Islet precursor cell (in vitro differentiated cells): ENCODE data around the gene PARP3.
A peak's percentile ranks its signal among the peaks of the same experiment; 100 is the strongest.
"Not testable (repeated sequence)": the region's sequence is repeated elsewhere in the genome, so short reads cannot be mapped to it uniquely, and the experiment has no call there.

Experiments used
- DNase-seq: peaks from one replicate; pipeline ENCODE4 v3.0.0-alpha.2; 2018

PARP3 gene

GRCh38 chr3:51941798-51942602, at the start of gene PARP3, which contains the start of gene RRP9:
Gene PARP3, plus strand, starts transcription at chr3:51942363. Its CDS starts 993 bp downstream, at chr3:51943356.
Gene RRP9, minus strand, starts transcription at chr3:51941904. Its CDS starts 37 bp downstream, at chr3:51941867.
- peak; percentile 100 for DNase-seq

GRCh38 chr3:51894391-51894790, 47.8 kb upstream of the PARP3 start:
- no peak for DNase-seq

GRCh38 chr3:51894939-51895338, 47.2 kb upstream of the PARP3 start:
- DNase-seq, result no peak

- DNase-seq, result no peak
Observed at GRCh38 chr3:51896607-51897305, 45.4 kb upstream of the PARP3 start.

GRCh38 chr3:51897391-51897790, 44.8 kb upstream of the PARP3 start:
- no peak for DNase-seq

GRCh38 chr3:51900043-51900442, 42.1 kb upstream of the PARP3 start:
- DNase-seq, result not testable (repeated sequence)

- DNase-seq, result peak; percentile 66
Observed at GRCh38 chr3:51902361-51902760, 39.8 kb upstream of the PARP3 start.

- DNase-seq, result no peak
Observed at GRCh38 chr3:51904034-51904823, 37.9 kb upstream of the PARP3 start.

- DNase-seq, result no peak
Observed at GRCh38 chr3:51908026-51908425, 34.1 kb upstream of the PARP3 start.

GRCh38 chr3:51916418-51916817, 25.7 kb upstream of the PARP3 start:
- DNase-seq, result no peak

- DNase-seq, result no peak
Observed at GRCh38 chr3:51921081-51921578, 21.0 kb upstream of the PARP3 start.

GRCh38 chr3:51927061-51927977, 14.8 kb upstream of the PARP3 start:
- no peak for DNase-seq

GRCh38 chr3:51928438-51928837, 13.7 kb upstream of the PARP3 start:
- DNase-seq, result no peak

GRCh38 chr3:51928981-51929380, 13.2 kb upstream of the PARP3 start:
- not testable (repeated sequence) for DNase-seq

- DNase-seq, result no peak
Observed at GRCh38 chr3:51929420-51930003, 12.7 kb upstream of the PARP3 start.

GRCh38 chr3:51930439-51930838, 11.7 kb upstream of the PARP3 start:
- DNase-seq, result no peak

- no peak for DNase-seq
Observed at GRCh38 chr3:51931756-51932155, 10.4 kb upstream of the PARP3 start.

- DNase-seq, result no peak
Observed at GRCh38 chr3:51932471-51933370, 9.4 kb upstream of the PARP3 start.

- no peak for DNase-seq
Observed at GRCh38 chr3:51933471-51934138, 8.6 kb upstream of the PARP3 start.
